ENCODE measurements around the gene DDAH1. TPM values are rescaled to one million over a fixed set of nuclear protein-coding genes. Genes with fewer than 3 reads are reported as not detected.

The DDAH1 gene
- total and polyA plus RNA-seq, 2 of the 4 experiments (the other 2 are of a cell fraction): 78.0 to 94.5 TPM

DNA sequence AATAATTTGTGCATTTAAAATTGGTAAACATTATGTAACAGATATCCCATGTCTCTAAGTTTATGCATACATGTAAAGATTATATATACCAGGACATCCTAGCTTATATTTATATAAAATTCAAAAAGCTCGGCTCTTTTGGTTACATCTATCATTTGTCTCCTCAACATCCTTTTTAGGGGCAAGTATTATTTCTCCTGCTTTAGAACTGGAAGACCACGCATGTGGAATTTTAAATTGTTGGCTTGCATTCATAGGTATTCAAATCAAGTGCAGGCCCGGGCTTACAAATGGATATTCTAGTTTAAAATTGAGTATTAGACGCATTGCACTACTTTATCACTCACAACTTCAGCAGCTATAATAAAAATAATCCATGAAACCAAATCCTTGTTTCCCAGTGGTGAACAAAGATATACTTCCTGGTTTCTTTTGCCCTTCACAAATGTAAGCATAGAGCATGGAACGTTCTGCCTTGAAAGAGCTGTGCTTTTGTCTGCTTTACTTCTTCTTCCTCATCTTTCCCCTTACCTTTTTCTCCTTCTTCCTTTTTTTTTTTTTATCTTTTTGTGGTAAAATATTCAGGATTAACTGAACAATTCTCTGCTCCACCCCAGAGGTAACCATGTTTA lies 57.1 kb downstream of the DDAH1 start:
- H2AK9ac ChIP-seq (replicated peaks; ENCODE audit: low read depth, low read length, poor library complexity): no peak overlapping the region
- H3K56ac ChIP-seq (ENCODE audit: extremely low read depth, insufficient read depth, low read length): no peak overlapping the region
- H3K4me3 ChIP-seq (ENCODE audit: insufficient read depth, low read depth, low read length): no peak overlapping the region
- no TSS peak for BruUV-seq (replicated peaks)
- peak overlapping the region; percentile 68 for H2BK5ac ChIP-seq (ENCODE audit: low read depth, low read length, poor library complexity, severe bottlenecking)
- intact Hi-C loops (cut with micrococcal nuclease): loop anchor here (10.0 kb wide), 1 partner anchor 167 kb away; no protein-coding TSS in a partner anchor
- H2AFZ ChIP-seq (replicated peaks; ENCODE audit: low read length, poor library complexity): no peak overlapping the region
- H3K23ac ChIP-seq (ENCODE audit: low read depth, low read length): 0 out of 2 replicates have a peak overlapping the region, but pooled peaks have one; percentile 28
- H4K91ac ChIP-seq (ENCODE audit: insufficient read depth, low read depth, low read length): no peak overlapping the region
- peaks cover 22% of the 10 kb centered on the region; the same call in 1 of the 2 replicates for H4K20me1 ChIP-seq (ENCODE audit: insufficient read depth, low read length)
- no peak overlapping the region for H3K27ac ChIP-seq (ENCODE audit: insufficient read depth, low read length)
- H4K5ac ChIP-seq (ENCODE audit: low read depth, low read length): no peak overlapping the region
- in situ Hi-C loops (cut with MboI; ENCODE audit: low sequenced_read_pairs): no loop called here
- H3K4ac ChIP-seq (ENCODE audit: low read depth, low read length): no peak overlapping the region
- no peak overlapping the region for H2AK5ac ChIP-seq (ENCODE audit: low read depth, low read length)
- DNase-seq (no peak), ATAC-seq (ENCODE audit: low read depth) (no peak)
- H3K9me1 ChIP-seq (ENCODE audit: insufficient read depth, low read length): peaks cover 16% of the 10 kb centered on the region; the same call in 1 of the 2 replicates
- H3K9me3 ChIP-seq (ENCODE audit: control insufficient read depth, insufficient read depth, low read length): no peaks in the 10 kb centered on the region
- H3K79me1 ChIP-seq (ENCODE audit: low read depth in 1 of 2, low read length in 2 of 2): peaks cover 32 to 75% of the 10 kb centered on the region in 2 experiments
- H2BK20ac ChIP-seq (ENCODE audit: low read depth, low read length): no peak overlapping the region
- no peak for TF ChIP-seq MXI1 (IDR thresholded peaks at IDR 0.05; ENCODE audit: borderline replicate concordance, low read depth, low read length)
- TF ChIP-seq CEBPB (IDR thresholded peaks at IDR 0.05; ENCODE audit: low read depth, low read length): no peak
- no peak overlapping the region for H2BK15ac ChIP-seq (ENCODE audit: low read depth, low read length)
- 0 out of 2 replicates have a peak, but pooled peaks cover 2% of the 10 kb centered on the region for H3K36me3 ChIP-seq (ENCODE audit: control insufficient read depth, insufficient read depth, low read length)
- ChIA-PET POLR2A (ENCODE audit: unreplicated experiment) (no interaction called here), CTCF (interaction anchor here (0.6 to 1.5 kb wide), 4 partner anchors 31 to 463 kb away, joined by 3 to 4 read pairs (median 4); no protein-coding TSS in a partner anchor)
- no peaks in the 10 kb centered on the region for H3K27me3 ChIP-seq (ENCODE audit: control insufficient read depth, insufficient read depth, low read length)
- no peak overlapping the region for H3K18ac ChIP-seq (ENCODE audit: low read depth, low read length)
- WGBS, 2 experiments (ENCODE audit: extremely low coverage in 2 of 2, insufficient read length in 1 of 2): 40% methylated on average over 1 of the region's 5 CpGs; no CpG with 5 or more reads in 1 of the 2 experiments
- no peak overlapping the region for H3K9ac ChIP-seq (ENCODE audit: low read depth, low read length)
- no peak overlapping the region for H4K8ac ChIP-seq (ENCODE audit: low read depth in 2 of 2, low read length in 2 of 2)
- H3K14ac ChIP-seq (replicated peaks; ENCODE audit: low read depth, low read length): no peak overlapping the region
- peak overlapping the region; percentile 78; the same call in 1 of the 2 replicates for H3K4me2 ChIP-seq (ENCODE audit: low read depth, low read length)
- H2BK120ac ChIP-seq (ENCODE audit: low read depth, low read length): no peak overlapping the region
- H3K4me1 ChIP-seq (ENCODE audit: control insufficient read depth, insufficient read depth, low read length): peaks cover 10% of the 10 kb centered on the region
- dilution Hi-C loops (cut with HindIII; ENCODE audit: low sequenced_read_pairs, unreplicated experiment): no loop called here
